Measurements from ENCODE around the gene SUN1.

SUN1 gene

GRCh38 chr7:784971-785370 is 47.3 kb upstream of the SUN1 start:
- no peak for TF ChIP-seq REST (IDR thresholded peaks at IDR 0.05; ENCODE audit: insufficient read depth in 1 of 2, low read depth in 2 of 2, low read length in 2 of 2)
- no peak for TF ChIP-seq FOXP2 (optimal IDR thresholded peaks at IDR 0.05; ENCODE audit: borderline replicate concordance, extremely low read depth, extremely low read length, insufficient read depth)
- TF ChIP-seq POLR2AphosphoS5 (IDR thresholded peaks at IDR 0.05; ENCODE audit: low read depth, low read length), result no peak

DNA sequence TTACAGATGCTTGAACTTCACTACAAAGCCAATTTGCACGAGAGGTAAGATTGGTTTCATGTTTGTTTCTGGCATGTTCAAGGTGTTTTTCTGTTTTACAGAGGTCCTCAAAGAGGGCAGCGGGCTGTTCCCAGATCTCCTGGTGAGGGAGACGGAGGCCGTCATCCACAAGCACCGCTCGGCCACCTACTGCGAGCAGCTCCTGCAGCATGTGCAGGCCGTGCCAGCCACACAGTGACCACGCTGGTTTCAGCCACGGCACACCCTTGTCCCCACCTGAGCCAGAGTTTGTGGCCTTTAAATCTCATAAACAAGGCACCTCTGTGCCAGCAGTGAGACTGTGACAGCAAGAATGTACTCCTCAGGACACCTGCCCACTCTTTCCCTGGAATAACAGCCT is 46.9 kb upstream of the SUN1 start:
- no peak for TF ChIP-seq POLR2AphosphoS5 (IDR thresholded peaks at IDR 0.05; ENCODE audit: low read depth, low read length)
- no peak for TF ChIP-seq SIN3A (IDR thresholded peaks at IDR 0.05; ENCODE audit: borderline replicate concordance, insufficient read depth, low read length)
- TF ChIP-seq TAF1 (IDR thresholded peaks at IDR 0.05; ENCODE audit: borderline replicate concordance, insufficient read depth, low read length), result no peak
- TF ChIP-seq FOXP2 (optimal IDR thresholded peaks at IDR 0.05; ENCODE audit: borderline replicate concordance, extremely low read depth, extremely low read length, insufficient read depth), result no peak
- TF ChIP-seq REST (IDR thresholded peaks at IDR 0.05; ENCODE audit: insufficient read depth in 1 of 2, low read depth in 2 of 2, low read length in 2 of 2), result no peak

- TF ChIP-seq POLR2AphosphoS5 (IDR thresholded peaks at IDR 0.05; ENCODE audit: low read depth, low read length), result no peak
- TF ChIP-seq FOXP2 (optimal IDR thresholded peaks at IDR 0.05; ENCODE audit: borderline replicate concordance, extremely low read depth, extremely low read length, insufficient read depth), result no peak
- no peak for TF ChIP-seq TAF1 (IDR thresholded peaks at IDR 0.05; ENCODE audit: borderline replicate concordance, insufficient read depth, low read length)
- no peak for TF ChIP-seq REST (IDR thresholded peaks at IDR 0.05; ENCODE audit: insufficient read depth in 1 of 2, low read depth in 2 of 2, low read length in 2 of 2)
- no peak for TF ChIP-seq SIN3A (IDR thresholded peaks at IDR 0.05; ENCODE audit: borderline replicate concordance, insufficient read depth, low read length)
These were observed 45.6 kb upstream of the SUN1 start for GRCh38 chr7:786472-787255.

DNA sequence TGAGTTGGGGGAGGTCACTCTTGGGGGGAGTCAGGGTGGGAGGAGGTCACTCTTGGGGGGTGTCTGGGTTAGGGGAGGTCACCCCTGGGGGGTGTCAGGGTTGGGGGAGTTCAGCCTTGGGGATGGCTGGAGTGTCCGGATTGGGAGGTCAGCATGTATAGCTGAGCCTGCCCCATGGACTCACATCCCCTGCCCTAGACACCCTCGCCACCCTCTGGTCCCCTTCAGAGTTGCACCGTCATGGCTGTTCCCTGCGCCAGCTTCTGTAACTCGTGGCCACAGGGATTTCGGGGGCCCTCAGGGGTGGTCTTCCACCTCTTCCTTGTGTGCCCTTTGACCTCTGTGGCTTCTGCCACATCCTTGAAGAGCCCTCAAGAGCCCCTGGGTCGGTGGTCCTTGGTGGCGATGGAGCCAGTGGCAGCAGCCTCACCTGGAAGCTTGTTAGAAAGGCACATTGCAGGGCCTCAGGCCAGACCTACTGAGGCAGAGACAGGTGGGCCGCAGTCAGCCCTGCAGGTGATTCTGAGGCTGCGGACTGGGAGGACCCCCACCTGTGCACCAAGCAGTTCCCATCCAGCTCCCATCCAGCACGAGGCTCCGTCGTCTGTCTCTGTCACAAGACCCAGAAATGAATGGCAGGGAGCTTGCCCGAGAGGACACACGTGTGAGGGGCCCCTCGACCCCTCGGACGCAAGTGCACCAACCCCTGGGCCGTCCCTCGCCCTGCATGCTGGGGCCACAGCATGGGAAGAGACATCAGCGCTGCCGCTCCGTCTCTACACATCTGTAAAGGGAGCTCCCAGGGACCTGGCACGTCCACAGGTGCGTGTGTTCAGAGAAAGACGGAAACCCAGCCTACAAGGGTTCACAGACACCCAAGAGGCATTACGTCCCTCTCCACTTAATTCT is 44.7 kb upstream of the SUN1 start:
- TF ChIP-seq SIN3A (IDR thresholded peaks at IDR 0.05; ENCODE audit: borderline replicate concordance, insufficient read depth, low read length), result no peak
- no peak for TF ChIP-seq POLR2AphosphoS5 (IDR thresholded peaks at IDR 0.05; ENCODE audit: low read depth, low read length)
- no peak for TF ChIP-seq REST (IDR thresholded peaks at IDR 0.05; ENCODE audit: insufficient read depth in 1 of 2, low read depth in 2 of 2, low read length in 2 of 2)
- no peak for TF ChIP-seq FOXP2 (optimal IDR thresholded peaks at IDR 0.05; ENCODE audit: borderline replicate concordance, extremely low read depth, extremely low read length, insufficient read depth)
- TF ChIP-seq TAF1 (IDR thresholded peaks at IDR 0.05; ENCODE audit: borderline replicate concordance, insufficient read depth, low read length), result no peak

Measured in PFSK-1 (cell line).